ENCODE measurements around the gene ENTPD1. TPM values are rescaled to one million over a fixed set of nuclear protein-coding genes. Genes with fewer than 3 reads are reported as not detected.

Gene ENTPD1
- total RNA-seq, 6 donors from 2014 or later: 18.0 to 45.4 (median 22.3) TPM

- Histone ChIP-seq H3K27me3 (no peaks in the 10 kb centered on the region), H3K36me3 (no peaks in the 10 kb centered on the region), H3K27ac (peak overlapping the region; percentile 18 to 67 (median 40)), H3K9me3 (no peaks in the 10 kb centered on the region), H3K4me3 (no peak overlapping the region), H3K4me1 (peaks cover 18 to 34% (median 27%) of the 10 kb centered on the region in 4 donors)
- no peak for TF ChIP-seq EP300 (IDR thresholded peaks at IDR 0.05)
- TF ChIP-seq, protein P1, sequence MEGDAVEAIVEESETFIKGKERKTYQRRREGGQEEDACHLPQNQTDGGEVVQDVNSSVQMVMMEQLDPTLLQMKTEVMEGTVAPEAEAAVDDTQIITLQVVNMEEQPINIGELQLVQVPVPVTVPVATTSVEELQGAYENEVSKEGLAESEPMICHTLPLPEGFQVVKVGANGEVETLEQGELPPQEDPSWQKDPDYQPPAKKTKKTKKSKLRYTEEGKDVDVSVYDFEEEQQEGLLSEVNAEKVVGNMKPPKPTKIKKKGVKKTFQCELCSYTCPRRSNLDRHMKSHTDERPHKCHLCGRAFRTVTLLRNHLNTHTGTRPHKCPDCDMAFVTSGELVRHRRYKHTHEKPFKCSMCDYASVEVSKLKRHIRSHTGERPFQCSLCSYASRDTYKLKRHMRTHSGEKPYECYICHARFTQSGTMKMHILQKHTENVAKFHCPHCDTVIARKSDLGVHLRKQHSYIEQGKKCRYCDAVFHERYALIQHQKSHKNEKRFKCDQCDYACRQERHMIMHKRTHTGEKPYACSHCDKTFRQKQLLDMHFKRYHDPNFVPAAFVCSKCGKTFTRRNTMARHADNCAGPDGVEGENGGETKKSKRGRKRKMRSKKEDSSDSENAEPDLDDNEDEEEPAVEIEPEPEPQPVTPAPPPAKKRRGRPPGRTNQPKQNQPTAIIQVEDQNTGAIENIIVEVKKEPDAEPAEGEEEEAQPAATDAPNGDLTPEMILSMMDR (IDR thresholded peaks at IDR 0.05): no peak
- ATAC-seq (ENCODE audit: low FRiP score in 2 of 2) (no peak), DNase-seq (no peak)
- 73% methylated on average over 2 of the region's 2 CpGs for WGBS, 2 donors
Measured at GRCh38 chr10:95815133-95815532, 59.2 kb downstream of the ENTPD1 start.

DNA sequence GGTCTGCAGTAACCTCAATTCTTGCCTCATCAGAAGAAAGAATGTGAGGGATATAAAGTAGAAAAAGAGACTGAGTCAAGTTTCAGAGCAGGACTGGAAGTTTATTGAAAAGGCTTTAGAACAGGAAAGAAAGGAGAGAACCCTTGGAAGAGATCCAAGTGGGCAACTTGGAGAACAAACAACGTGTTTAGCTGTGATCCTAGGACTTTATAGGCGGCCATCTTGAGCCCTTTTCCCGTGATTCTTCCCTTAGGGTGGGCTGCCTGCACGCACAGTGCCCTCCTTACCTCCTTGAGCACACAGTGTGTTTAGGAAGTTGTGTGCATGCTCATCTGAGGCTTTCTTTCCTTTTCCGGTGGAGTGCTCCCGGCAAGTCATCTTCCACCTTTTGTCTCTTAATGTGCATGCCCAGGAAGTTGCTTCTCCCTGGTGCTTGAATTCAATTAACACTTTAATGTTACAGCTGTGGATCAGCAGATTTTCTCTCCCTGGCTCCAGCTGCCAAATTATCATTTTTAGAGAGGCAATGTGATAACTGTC lies 59.8 kb downstream of the ENTPD1 start:
- Histone ChIP-seq H3K27ac (peak overlapping the region; percentile 18 to 65 (median 40)), H3K9me3 (no peaks in the 10 kb centered on the region), H3K4me1 (peaks cover 24 to 39% (median 31%) of the 10 kb centered on the region in 4 donors), H3K4me3 (no peak overlapping the region), H3K27me3 (no peaks in the 10 kb centered on the region), H3K36me3 (no peaks in the 10 kb centered on the region)
- 54 to 57% methylated on average over 6 of the region's 6 CpGs for WGBS, 2 donors
- ATAC-seq (ENCODE audit: low FRiP score in 2 of 2): no peak
- DNase-seq: no peak
- TF ChIP-seq POLR2A (IDR thresholded peaks at IDR 0.05): no peak
- TF ChIP-seq, protein P1 (IDR thresholded peaks at IDR 0.05): no peak
- TF ChIP-seq POLR2AphosphoS5 (IDR thresholded peaks at IDR 0.05): peak in 1 of 2 donors; percentile 10
- TF ChIP-seq EP300 (IDR thresholded peaks at IDR 0.05): no peak

DNA sequence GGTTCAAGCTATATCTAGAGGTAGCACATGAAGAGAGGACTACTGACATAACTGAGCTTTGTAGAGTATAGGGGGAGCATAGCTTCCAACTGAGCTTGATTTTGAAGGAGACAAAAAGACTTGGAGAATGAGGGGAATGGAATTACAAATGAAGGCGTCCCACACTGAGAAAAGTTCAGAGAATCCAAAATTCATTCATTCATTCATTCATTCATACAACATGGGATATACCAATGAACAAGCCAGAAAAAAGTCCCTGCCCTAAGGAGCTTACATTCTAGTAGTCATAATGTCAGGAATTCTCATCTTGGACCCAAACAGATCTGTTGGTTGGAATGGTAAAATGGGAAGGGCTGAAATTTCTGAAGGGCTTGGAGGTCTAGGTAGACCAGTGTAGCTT lies 62.0 kb downstream of the ENTPD1 start:
- TF ChIP-seq, protein P1 (IDR thresholded peaks at IDR 0.05): no peak
- no peaks in the 10 kb centered on the region for H3K9me3 ChIP-seq
- H3K4me3 ChIP-seq: no peak overlapping the region
- H3K27ac ChIP-seq: peak overlapping the region in 2 of 4 donors; percentile 25 to 62
- DNase-seq (no peak), ATAC-seq (ENCODE audit: low FRiP score in 2 of 2) (no peak)
- H3K27me3 ChIP-seq: no peaks in the 10 kb centered on the region
- no peaks in the 10 kb centered on the region for H3K36me3 ChIP-seq
- H3K4me1 ChIP-seq: peaks cover 28 to 42% (median 31%) of the 10 kb centered on the region in 4 donors
- WGBS, 2 donors: 93 to 97% methylated on average over 1 of the region's 1 CpG

GRCh38 chr10:95818668-95819067 lies 62.7 kb downstream of the ENTPD1 start:
- no peak for ATAC-seq (ENCODE audit: low FRiP score in 2 of 2)
- Histone ChIP-seq H3K27ac (peak overlapping the region in 2 of 4 donors; percentile 36 to 62), H3K4me1 (peaks cover 23 to 38% (median 27%) of the 10 kb centered on the region in 4 donors)

More at GRCh38 chr10:95818668-95819067, 62.7 kb downstream of the ENTPD1 start:
- Histone ChIP-seq H3K36me3 (no peaks in the 10 kb centered on the region), H3K27me3 (no peaks in the 10 kb centered on the region), H3K9me3 (no peaks in the 10 kb centered on the region), H3K4me3 (no peak overlapping the region)
- no peak for DNase-seq
- TF ChIP-seq, protein P1 (IDR thresholded peaks at IDR 0.05): no peak
- TF ChIP-seq POLR2AphosphoS5 (IDR thresholded peaks at IDR 0.05) (peak in 1 of 2 donors; percentile 20), POLR2A (IDR thresholded peaks at IDR 0.05) (no peak), EP300 (IDR thresholded peaks at IDR 0.05) (no peak)
- 47 to 49% methylated on average over 2 of the region's 2 CpGs for WGBS, 2 donors

Measured in upper lobe of left lung (tissue), 6 donors.